Tibial nerve (tissue), 4 donors: ENCODE results near the gene STS.
"Not testable (repeated sequence)": the region's sequence is repeated elsewhere in the genome, so short reads cannot be mapped to it uniquely, and the experiment has no call there.

ENCODE experiments used
- EP300 ChIP-seq, 2 donors: sonication (generic); formaldehyde crosslinking; IDR thresholded peaks; one replicate each; pipeline ENCODE4 v1.6.1; 2017; ENCODE audit warnings: antibody characterized with exemption in 2 of 2, mild to moderate bottlenecking in 1 of 2
- TF ChIP-seq, protein P1 (sequence below), 5 experiments: fragments of 200-600 bp in 3 of 5; fragments of 450-650 bp in 2 of 5; sonication (generic) in 3 of 5; IDR thresholded peaks; one replicate each; pipeline ENCODE4 v1.5.1; 2016 to 2019; ENCODE audit warnings: antibody characterized with exemption in 5 of 5, mild to moderate bottlenecking in 3 of 5, moderate library complexity in 2 of 5

DNA sequence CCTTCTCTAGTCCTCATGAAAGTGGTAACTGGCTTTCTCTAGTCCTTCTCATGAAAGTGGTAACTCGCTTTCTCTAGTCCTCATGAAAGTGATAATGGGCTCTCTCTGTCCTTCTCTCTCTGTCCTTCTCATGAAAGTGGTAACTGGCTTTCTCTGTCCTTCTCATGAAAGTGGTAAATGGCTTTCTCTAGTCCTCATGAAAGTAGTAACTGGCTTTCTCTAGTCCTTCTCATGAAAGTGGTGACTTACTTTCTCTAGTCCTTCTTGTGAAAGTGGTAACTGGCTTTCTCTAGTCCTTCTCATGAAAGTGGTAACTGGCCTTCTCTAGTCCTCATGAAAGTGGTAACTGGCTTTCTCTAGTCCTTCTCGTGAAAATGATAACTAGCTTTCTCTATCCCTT is 31.3 kb downstream of the STS start:
- TF ChIP-seq, protein P1, sequence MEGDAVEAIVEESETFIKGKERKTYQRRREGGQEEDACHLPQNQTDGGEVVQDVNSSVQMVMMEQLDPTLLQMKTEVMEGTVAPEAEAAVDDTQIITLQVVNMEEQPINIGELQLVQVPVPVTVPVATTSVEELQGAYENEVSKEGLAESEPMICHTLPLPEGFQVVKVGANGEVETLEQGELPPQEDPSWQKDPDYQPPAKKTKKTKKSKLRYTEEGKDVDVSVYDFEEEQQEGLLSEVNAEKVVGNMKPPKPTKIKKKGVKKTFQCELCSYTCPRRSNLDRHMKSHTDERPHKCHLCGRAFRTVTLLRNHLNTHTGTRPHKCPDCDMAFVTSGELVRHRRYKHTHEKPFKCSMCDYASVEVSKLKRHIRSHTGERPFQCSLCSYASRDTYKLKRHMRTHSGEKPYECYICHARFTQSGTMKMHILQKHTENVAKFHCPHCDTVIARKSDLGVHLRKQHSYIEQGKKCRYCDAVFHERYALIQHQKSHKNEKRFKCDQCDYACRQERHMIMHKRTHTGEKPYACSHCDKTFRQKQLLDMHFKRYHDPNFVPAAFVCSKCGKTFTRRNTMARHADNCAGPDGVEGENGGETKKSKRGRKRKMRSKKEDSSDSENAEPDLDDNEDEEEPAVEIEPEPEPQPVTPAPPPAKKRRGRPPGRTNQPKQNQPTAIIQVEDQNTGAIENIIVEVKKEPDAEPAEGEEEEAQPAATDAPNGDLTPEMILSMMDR (IDR thresholded peaks at IDR 0.05) = not testable (repeated sequence)
- not testable (repeated sequence) for TF ChIP-seq EP300 (IDR thresholded peaks at IDR 0.05)
